ENCODE measurements around the gene XPOT. TPM values are rescaled to one million over a fixed set of nuclear protein-coding genes. Genes with fewer than 3 reads are reported as not detected.

XPOT gene
- total RNA-seq, 1 experiment from 2014 or later, result 140 TPM

DNA sequence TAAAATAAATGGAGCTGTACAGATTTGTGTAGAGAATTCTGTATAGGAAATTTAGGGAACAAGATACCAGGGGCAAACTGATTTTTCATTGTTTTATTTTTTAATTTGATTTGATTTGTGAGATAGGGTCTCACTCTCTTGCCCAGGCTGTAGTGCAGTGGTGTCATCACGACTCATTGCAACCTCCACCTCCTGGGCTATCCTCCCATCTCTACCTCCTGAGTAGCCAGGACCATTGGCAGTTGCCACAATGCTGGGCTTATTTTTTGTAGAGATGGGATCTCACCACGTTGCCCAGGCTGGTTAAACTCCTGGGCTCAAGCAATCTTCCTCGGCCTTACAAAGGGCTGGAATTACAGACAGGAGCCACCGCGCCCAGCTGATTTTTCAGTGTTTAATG is 29.7 kb downstream of the XPOT start:
- CTCF ChIA-PET, result no interaction called here
- Mint-ChIP-seq H3K36me3 (ENCODE audit: insufficient read depth, unreplicated experiment) (peaks cover 95% of the 10 kb centered on the region), H3K4me3 (ENCODE audit: low read depth, unreplicated experiment) (no peak overlapping the region), H3K9me3 (ENCODE audit: low read depth, unreplicated experiment) (no peaks in the 10 kb centered on the region), H3K27me3 (ENCODE audit: unreplicated experiment) (no peaks in the 10 kb centered on the region), H3K27ac (ENCODE audit: unreplicated experiment) (no peak overlapping the region), H3K4me1 (ENCODE audit: low read depth, unreplicated experiment) (peaks cover 24% of the 10 kb centered on the region)
- TF ChIP-seq, protein P1, sequence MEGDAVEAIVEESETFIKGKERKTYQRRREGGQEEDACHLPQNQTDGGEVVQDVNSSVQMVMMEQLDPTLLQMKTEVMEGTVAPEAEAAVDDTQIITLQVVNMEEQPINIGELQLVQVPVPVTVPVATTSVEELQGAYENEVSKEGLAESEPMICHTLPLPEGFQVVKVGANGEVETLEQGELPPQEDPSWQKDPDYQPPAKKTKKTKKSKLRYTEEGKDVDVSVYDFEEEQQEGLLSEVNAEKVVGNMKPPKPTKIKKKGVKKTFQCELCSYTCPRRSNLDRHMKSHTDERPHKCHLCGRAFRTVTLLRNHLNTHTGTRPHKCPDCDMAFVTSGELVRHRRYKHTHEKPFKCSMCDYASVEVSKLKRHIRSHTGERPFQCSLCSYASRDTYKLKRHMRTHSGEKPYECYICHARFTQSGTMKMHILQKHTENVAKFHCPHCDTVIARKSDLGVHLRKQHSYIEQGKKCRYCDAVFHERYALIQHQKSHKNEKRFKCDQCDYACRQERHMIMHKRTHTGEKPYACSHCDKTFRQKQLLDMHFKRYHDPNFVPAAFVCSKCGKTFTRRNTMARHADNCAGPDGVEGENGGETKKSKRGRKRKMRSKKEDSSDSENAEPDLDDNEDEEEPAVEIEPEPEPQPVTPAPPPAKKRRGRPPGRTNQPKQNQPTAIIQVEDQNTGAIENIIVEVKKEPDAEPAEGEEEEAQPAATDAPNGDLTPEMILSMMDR (IDR thresholded peaks at IDR 0.05; ENCODE audit: unreplicated experiment), result no peak
- intact Hi-C loops (cut with micrococcal nuclease; ENCODE audit: unreplicated experiment), result no loop called here
- DNase-seq, result no peak
- BruUV-seq (replicated peaks), result no TSS peak

DNA sequence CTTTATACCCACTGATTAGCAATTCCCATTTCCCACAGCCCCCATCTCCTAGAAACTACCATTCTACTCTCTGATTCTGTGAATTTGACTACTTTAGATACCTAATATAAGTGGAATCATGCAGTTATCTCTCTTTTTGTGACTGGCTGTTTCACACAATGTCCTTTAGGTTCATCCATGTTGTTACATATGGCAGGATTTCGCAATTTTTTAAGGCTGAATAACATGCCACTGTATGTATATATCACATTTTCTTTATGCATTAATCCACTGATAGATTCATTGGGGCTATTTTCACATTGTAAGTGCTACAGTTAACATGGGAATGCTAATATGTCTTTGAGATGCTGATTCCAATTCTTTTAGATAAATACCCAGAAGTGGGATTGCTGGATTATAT is 35.9 kb downstream of the XPOT start:
- no TSS peak for BruUV-seq (replicated peaks)
- TF ChIP-seq, protein P1 (IDR thresholded peaks at IDR 0.05; ENCODE audit: unreplicated experiment), result no peak
- CTCF ChIA-PET, result interaction anchor here (0.6 kb wide), 1 partner anchor 10 kb away, joined by 3 read pairs; no protein-coding TSS in a partner anchor
- peaks cover 18% of the 10 kb centered on the region for H3K4me1 Mint-ChIP-seq (ENCODE audit: low read depth, unreplicated experiment)
- no peaks in the 10 kb centered on the region for H3K27me3 Mint-ChIP-seq (ENCODE audit: unreplicated experiment)
- no peaks in the 10 kb centered on the region for H3K9me3 Mint-ChIP-seq (ENCODE audit: low read depth, unreplicated experiment)
- no peak overlapping the region for H3K4me3 Mint-ChIP-seq (ENCODE audit: low read depth, unreplicated experiment)
- intact Hi-C loops (cut with micrococcal nuclease; ENCODE audit: unreplicated experiment), result no loop called here
- H3K36me3 Mint-ChIP-seq (ENCODE audit: insufficient read depth, unreplicated experiment), result peaks cover 88% of the 10 kb centered on the region
- H3K27ac Mint-ChIP-seq (ENCODE audit: unreplicated experiment), result no peak overlapping the region
- no peak for DNase-seq

DNA sequence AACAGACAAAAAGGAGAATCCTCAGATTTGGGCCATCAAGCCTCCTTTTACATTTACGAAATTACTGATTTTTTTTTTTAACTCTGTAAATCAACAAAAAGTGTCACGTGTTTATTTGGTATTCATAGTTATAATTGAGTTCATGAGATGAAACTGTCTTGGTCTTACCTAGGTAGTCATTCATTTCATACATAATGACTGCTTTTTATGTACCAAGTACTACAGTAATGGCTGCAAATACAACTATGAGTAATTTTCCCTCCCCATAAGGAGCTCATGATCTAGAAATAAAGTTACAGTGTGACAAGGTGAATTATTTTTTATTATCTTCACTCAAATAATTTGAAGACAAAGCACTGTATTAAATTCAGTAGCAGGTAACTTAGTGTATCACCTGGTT is 41.3 kb downstream of the XPOT start:
- DNase-seq, result no peak
- Mint-ChIP-seq H3K36me3 (ENCODE audit: insufficient read depth, unreplicated experiment) (peaks cover 83% of the 10 kb centered on the region), H3K4me1 (ENCODE audit: low read depth, unreplicated experiment) (peaks cover 5% of the 10 kb centered on the region), H3K27me3 (ENCODE audit: unreplicated experiment) (no peaks in the 10 kb centered on the region), H3K9me3 (ENCODE audit: low read depth, unreplicated experiment) (no peaks in the 10 kb centered on the region), H3K27ac (ENCODE audit: unreplicated experiment) (no peak overlapping the region), H3K4me3 (ENCODE audit: low read depth, unreplicated experiment) (no peak overlapping the region)
- CTCF ChIA-PET, result no interaction called here
- intact Hi-C loops (cut with micrococcal nuclease; ENCODE audit: unreplicated experiment), result no loop called here
- TF ChIP-seq, protein P1 (IDR thresholded peaks at IDR 0.05; ENCODE audit: unreplicated experiment), result no peak
- no TSS peak for BruUV-seq (replicated peaks)

DNA sequence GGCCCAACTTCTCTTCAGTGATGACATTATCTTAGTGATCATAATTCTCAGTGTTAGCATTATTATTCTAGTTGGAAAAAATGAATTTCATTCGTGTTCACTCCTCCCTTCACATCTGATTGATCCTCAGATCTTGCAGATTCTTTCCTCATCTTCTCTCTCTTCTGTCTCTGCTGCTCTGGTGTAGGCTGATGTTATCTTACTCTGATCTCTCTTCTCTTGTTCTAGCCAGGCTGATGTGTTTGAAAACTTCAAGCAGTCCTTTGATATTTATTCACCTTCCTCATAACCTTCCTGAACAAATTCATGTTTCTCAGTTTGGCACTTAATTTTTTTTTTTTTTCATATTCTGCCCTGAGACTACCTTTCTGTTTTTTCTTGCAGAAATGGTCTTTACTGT is 42.1 kb downstream of the XPOT start:
- TF ChIP-seq, protein P1 (IDR thresholded peaks at IDR 0.05; ENCODE audit: unreplicated experiment), result no peak
- intact Hi-C loops (cut with micrococcal nuclease; ENCODE audit: unreplicated experiment), result no loop called here
- peaks cover 85% of the 10 kb centered on the region for H3K36me3 Mint-ChIP-seq (ENCODE audit: insufficient read depth, unreplicated experiment)
- H3K4me3 Mint-ChIP-seq (ENCODE audit: low read depth, unreplicated experiment), result no peak overlapping the region
- BruUV-seq (replicated peaks), result no TSS peak
- no peak overlapping the region for H3K27ac Mint-ChIP-seq (ENCODE audit: unreplicated experiment)
- peaks cover 13% of the 10 kb centered on the region for H3K4me1 Mint-ChIP-seq (ENCODE audit: low read depth, unreplicated experiment)
- CTCF ChIA-PET, result no interaction called here
- DNase-seq, result no peak
- no peaks in the 10 kb centered on the region for H3K27me3 Mint-ChIP-seq (ENCODE audit: unreplicated experiment)
- no peaks in the 10 kb centered on the region for H3K9me3 Mint-ChIP-seq (ENCODE audit: low read depth, unreplicated experiment)

All from Calu3 (cell line).